Measurements from ENCODE around the gene NPR1.

DNA sequence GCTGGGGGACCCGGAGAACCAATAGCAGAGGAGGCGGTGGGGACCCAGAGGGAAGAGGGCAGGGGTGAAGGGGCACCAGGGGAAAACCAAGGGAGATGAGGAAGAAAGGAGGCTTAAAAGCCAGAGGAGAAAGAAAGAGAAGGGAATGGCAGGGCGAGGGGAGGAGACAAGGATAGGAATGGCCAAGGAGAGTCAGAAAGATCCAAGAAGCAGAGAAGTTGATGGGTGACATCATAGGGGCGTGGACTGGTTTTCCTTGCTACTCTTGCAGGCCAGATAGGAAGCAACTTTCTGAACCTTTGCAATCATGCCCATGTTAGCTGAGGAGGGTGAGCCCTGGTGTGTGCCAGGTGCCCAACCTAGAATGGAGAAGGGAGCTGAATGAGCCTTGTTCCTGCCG is 5.4 kb downstream of the NPR1 start:
- TF ChIP-seq, protein P1, sequence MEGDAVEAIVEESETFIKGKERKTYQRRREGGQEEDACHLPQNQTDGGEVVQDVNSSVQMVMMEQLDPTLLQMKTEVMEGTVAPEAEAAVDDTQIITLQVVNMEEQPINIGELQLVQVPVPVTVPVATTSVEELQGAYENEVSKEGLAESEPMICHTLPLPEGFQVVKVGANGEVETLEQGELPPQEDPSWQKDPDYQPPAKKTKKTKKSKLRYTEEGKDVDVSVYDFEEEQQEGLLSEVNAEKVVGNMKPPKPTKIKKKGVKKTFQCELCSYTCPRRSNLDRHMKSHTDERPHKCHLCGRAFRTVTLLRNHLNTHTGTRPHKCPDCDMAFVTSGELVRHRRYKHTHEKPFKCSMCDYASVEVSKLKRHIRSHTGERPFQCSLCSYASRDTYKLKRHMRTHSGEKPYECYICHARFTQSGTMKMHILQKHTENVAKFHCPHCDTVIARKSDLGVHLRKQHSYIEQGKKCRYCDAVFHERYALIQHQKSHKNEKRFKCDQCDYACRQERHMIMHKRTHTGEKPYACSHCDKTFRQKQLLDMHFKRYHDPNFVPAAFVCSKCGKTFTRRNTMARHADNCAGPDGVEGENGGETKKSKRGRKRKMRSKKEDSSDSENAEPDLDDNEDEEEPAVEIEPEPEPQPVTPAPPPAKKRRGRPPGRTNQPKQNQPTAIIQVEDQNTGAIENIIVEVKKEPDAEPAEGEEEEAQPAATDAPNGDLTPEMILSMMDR (IDR thresholded peaks at IDR 0.05; ENCODE audit: low read depth, low read length, missing input control) = no peak
- no peak for TF ChIP-seq RAD21 (IDR thresholded peaks at IDR 0.05)
- TF ChIP-seq HNF4G (IDR thresholded peaks at IDR 0.05) = no peak
- TF ChIP-seq FOXA1 (IDR thresholded peaks at IDR 0.05) = no peak
- no peak for TF ChIP-seq REST (IDR thresholded peaks at IDR 0.05)
- no peak for TF ChIP-seq GABPA (IDR thresholded peaks at IDR 0.05 in 1 of 2, conservative IDR thresholded peaks at IDR 0.05 in 1 of 2)
- no peak for TF ChIP-seq EGR1 (IDR thresholded peaks at IDR 0.05; ENCODE audit: low read depth in 2 of 2)
- no peak for TF ChIP-seq RXRA (IDR thresholded peaks at IDR 0.05)
- TF ChIP-seq YY1 (IDR thresholded peaks at IDR 0.05) = no peak
- no peak for TF ChIP-seq HNF4A (conservative IDR thresholded peaks at IDR 0.05)

Data from liver (tissue), 3 donors.